ENCODE results near the gene NUP62.
"Not testable (repeated sequence)": the region's sequence is repeated elsewhere in the genome, so short reads cannot be mapped to it uniquely, and the experiment has no call there.

The NUP62 gene

GRCh38 chr19:49926515-49926914, 2.8 kb downstream of the NUP62 start:
- TF ChIP-seq CTCF (IDR thresholded peaks at IDR 0.05; ENCODE audit: control insufficient read depth, insufficient read depth, low read depth, low read length, missing control alignments) = no peak
- no peak overlapping the region for H3K4me3 ChIP-seq (ENCODE audit: control insufficient read depth, low read depth, low read length)
- no peak for DNase-seq (ENCODE audit: low read depth)

GRCh38 chr19:49925486-49925885, 3.8 kb downstream of the NUP62 start:
- no peak for DNase-seq (ENCODE audit: low read depth)
- no peak overlapping the region for H3K4me3 ChIP-seq (ENCODE audit: control insufficient read depth, low read depth, low read length)
- no peak for TF ChIP-seq CTCF (IDR thresholded peaks at IDR 0.05; ENCODE audit: control insufficient read depth, insufficient read depth, low read depth, low read length, missing control alignments)

DNA sequence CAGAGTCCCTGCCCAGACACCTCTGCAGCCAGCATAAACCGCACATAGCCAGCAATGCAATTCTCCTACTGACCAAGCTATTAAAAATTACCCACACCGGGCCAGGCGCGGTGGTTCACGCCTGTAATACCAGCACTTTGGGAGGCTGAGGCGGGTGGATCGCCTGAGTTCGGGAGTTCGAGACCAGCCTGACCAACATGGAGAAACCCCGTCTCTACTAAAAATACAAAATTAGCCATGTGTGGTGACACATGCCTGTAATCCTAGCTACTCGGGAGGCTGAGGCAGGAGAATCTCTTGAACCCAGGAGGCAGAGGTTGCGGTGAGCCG, 4.5 kb downstream of the NUP62 start:
- DNase-seq (ENCODE audit: low read depth); H3K4me3 ChIP-seq (ENCODE audit: control insufficient read depth, low read depth, low read length): not testable (repeated sequence)

DNA sequence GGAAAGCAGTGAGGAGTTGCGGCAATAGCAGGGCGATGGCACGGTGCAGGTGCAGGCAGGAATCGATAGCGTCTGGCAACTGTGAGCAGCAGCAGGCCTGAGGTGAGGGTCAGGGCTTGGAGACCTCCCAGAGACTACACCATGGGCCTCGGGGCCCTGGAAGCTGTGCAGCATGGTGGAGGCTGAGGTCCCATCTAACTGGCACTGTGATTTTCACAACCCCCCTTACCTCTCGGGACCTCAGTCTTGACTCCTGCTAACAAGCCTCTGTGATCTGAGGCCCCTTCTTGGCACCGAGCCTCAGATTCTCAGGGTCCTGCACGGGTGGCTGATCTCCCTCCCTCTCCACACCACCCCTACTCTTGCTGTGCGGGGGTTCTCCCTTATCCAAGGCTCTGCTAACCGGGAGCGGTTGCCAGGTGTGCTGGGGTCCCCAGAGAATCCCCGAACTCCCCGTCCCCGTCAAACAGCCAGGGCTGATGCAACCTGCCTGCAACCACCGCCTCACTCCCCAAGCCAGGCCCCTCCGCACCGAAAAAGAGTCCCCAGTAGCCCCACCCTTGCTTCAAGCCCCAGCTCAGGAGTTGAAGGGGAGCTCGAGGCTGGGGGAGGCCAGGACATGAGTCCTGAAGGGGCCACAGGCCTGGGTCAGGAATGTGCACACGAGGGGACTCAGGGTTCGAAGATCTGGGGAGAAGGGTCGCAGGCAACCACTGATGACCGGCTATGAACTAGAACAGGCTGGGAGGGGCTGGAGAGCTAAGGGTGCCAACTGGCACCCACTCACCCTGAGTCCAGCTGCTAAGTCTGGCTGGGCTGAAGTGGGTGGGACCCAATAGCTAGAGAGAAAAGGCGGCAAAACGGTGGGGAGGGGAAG, 5.1 kb downstream of the NUP62 start:
- H3K4me3 ChIP-seq (ENCODE audit: control insufficient read depth, low read depth, low read length) = no peak overlapping the region
- TF ChIP-seq CTCF (IDR thresholded peaks at IDR 0.05; ENCODE audit: control insufficient read depth, insufficient read depth, low read depth, low read length, missing control alignments) = no peak
- no peak for DNase-seq (ENCODE audit: low read depth)

GRCh38 chr19:49923055-49924003, 6.0 kb downstream of the NUP62 start:
- DNase-seq (ENCODE audit: low read depth) = no peak
- no peak overlapping the region for H3K4me3 ChIP-seq (ENCODE audit: control insufficient read depth, low read depth, low read length)
- no peak for TF ChIP-seq CTCF (IDR thresholded peaks at IDR 0.05; ENCODE audit: control insufficient read depth, insufficient read depth, low read depth, low read length, missing control alignments)

DNA sequence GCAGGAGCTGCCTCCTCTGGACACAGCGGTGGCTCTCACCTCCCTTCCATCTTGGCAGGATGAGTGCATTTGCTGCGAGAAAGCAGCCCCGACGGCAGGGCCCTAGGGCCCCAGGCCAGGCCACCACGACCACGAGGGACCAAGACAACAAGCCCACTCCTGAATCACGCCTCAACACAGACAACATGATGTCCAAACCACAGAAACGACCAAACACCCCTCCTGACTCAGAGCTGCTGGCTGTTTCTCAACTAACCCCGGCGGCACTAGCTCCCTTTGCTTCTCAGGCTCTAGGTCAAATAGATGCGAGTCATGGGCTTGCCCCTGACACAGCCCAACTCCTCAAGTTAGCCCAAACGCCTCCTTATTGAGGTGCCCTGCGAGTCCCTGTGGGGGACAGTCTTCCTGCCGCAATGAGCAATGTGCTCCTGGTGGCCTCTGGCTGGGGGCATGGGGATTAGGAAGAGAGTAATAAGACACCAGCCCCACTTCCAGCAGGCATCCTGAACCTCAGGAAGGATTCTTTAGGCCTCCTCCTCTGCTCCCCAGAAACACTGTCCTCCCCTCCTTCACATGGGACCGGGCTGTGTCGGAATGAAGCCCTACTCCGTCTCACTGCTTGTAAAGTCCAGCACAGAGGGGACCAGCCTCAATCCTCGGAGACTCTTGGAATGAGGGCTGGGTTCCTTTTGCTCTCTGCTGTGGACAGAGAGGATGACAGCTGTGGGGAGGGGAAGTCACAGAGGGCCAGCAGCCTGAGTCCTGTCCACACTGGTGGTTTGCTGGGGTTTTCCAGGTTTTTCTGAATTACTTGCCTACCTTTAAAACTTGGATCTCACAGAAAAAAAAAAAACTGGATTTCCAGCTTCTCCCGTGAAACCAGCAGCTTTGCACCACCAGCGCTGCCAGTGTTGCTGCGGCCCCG, 7.2 kb downstream of the NUP62 start:
- DNase-seq (ENCODE audit: low read depth) = no peak
- H3K4me3 ChIP-seq (ENCODE audit: control insufficient read depth, low read depth, low read length) = no peak overlapping the region

More for the DNA sequence above, 7.2 kb downstream of the NUP62 start:
- no peak for TF ChIP-seq CTCF (IDR thresholded peaks at IDR 0.05; ENCODE audit: control insufficient read depth, insufficient read depth, low read depth, low read length, missing control alignments)

All from AG09309 (cell line).